ENCODE results near the gene DNAJC24.

DNA sequence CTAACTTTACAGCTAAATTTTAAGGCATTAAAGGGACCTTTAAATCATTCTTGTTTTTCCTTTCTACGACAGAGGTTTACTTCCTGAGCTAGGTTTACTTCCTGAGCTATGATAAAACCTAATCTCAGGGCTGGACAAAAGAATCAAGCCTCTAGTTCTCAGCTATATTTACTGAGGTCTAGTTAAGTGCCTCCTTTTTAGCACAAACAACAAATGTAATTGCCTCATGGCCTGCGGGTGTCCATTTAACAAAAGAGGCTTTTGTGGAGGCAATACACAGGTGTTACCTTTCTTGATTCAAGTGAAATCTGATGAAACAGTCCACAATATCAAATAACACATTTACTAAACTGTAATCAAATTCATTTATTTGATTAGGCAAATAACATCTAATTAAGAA is 72.4 kb downstream of the DNAJC24 start:
- TF ChIP-seq TAF1 (conservative IDR thresholded peaks at IDR 0.05) = no peak
- TF ChIP-seq, protein P1, sequence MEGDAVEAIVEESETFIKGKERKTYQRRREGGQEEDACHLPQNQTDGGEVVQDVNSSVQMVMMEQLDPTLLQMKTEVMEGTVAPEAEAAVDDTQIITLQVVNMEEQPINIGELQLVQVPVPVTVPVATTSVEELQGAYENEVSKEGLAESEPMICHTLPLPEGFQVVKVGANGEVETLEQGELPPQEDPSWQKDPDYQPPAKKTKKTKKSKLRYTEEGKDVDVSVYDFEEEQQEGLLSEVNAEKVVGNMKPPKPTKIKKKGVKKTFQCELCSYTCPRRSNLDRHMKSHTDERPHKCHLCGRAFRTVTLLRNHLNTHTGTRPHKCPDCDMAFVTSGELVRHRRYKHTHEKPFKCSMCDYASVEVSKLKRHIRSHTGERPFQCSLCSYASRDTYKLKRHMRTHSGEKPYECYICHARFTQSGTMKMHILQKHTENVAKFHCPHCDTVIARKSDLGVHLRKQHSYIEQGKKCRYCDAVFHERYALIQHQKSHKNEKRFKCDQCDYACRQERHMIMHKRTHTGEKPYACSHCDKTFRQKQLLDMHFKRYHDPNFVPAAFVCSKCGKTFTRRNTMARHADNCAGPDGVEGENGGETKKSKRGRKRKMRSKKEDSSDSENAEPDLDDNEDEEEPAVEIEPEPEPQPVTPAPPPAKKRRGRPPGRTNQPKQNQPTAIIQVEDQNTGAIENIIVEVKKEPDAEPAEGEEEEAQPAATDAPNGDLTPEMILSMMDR (IDR thresholded peaks at IDR 0.05; ENCODE audit: low read depth, low read length, missing input control) = no peak
- TF ChIP-seq, protein P2, sequence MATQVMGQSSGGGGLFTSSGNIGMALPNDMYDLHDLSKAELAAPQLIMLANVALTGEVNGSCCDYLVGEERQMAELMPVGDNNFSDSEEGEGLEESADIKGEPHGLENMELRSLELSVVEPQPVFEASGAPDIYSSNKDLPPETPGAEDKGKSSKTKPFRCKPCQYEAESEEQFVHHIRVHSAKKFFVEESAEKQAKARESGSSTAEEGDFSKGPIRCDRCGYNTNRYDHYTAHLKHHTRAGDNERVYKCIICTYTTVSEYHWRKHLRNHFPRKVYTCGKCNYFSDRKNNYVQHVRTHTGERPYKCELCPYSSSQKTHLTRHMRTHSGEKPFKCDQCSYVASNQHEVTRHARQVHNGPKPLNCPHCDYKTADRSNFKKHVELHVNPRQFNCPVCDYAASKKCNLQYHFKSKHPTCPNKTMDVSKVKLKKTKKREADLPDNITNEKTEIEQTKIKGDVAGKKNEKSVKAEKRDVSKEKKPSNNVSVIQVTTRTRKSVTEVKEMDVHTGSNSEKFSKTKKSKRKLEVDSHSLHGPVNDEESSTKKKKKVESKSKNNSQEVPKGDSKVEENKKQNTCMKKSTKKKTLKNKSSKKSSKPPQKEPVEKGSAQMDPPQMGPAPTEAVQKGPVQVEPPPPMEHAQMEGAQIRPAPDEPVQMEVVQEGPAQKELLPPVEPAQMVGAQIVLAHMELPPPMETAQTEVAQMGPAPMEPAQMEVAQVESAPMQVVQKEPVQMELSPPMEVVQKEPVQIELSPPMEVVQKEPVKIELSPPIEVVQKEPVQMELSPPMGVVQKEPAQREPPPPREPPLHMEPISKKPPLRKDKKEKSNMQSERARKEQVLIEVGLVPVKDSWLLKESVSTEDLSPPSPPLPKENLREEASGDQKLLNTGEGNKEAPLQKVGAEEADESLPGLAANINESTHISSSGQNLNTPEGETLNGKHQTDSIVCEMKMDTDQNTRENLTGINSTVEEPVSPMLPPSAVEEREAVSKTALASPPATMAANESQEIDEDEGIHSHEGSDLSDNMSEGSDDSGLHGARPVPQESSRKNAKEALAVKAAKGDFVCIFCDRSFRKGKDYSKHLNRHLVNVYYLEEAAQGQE (IDR thresholded peaks at IDR 0.05) = no peak
- TF ChIP-seq, protein P3, sequence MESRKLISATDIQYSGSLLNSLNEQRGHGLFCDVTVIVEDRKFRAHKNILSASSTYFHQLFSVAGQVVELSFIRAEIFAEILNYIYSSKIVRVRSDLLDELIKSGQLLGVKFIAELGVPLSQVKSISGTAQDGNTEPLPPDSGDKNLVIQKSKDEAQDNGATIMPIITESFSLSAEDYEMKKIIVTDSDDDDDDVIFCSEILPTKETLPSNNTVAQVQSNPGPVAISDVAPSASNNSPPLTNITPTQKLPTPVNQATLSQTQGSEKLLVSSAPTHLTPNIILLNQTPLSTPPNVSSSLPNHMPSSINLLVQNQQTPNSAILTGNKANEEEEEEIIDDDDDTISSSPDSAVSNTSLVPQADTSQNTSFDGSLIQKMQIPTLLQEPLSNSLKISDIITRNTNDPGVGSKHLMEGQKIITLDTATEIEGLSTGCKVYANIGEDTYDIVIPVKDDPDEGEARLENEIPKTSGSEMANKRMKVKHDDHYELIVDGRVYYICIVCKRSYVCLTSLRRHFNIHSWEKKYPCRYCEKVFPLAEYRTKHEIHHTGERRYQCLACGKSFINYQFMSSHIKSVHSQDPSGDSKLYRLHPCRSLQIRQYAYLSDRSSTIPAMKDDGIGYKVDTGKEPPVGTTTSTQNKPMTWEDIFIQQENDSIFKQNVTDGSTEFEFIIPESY (IDR thresholded peaks at IDR 0.05) = no peak
- no peak for TF ChIP-seq GABPA (IDR thresholded peaks at IDR 0.05 in 1 of 2, conservative IDR thresholded peaks at IDR 0.05 in 1 of 2)
- TF ChIP-seq EGR1 (IDR thresholded peaks at IDR 0.05; ENCODE audit: low read depth in 2 of 2) = no peak
- TF ChIP-seq NR2F2 (IDR thresholded peaks at IDR 0.05) = no peak
- TF ChIP-seq, protein P4, sequence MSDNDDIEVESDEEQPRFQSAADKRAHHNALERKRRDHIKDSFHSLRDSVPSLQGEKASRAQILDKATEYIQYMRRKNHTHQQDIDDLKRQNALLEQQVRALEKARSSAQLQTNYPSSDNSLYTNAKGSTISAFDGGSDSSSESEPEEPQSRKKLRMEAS (IDR thresholded peaks at IDR 0.05) = no peak
